Activated naive CD4-positive, alpha-beta T cell treated with anti-CD3 and anti-CD28 coated beads, Interleukin-2, amount 50 U/mL, for 16 hours (primary cell): Measurements from ENCODE around the gene ECE2.
"Not testable (repeated sequence)": the region's sequence is repeated elsewhere in the genome, so short reads cannot be mapped to it uniquely, and the experiment has no call there.

Source experiments
- DNase-seq: peaks from one replicate; pipeline ENCODE4 v3.0.0-alpha.2; 2020

The ECE2 gene

DNA sequence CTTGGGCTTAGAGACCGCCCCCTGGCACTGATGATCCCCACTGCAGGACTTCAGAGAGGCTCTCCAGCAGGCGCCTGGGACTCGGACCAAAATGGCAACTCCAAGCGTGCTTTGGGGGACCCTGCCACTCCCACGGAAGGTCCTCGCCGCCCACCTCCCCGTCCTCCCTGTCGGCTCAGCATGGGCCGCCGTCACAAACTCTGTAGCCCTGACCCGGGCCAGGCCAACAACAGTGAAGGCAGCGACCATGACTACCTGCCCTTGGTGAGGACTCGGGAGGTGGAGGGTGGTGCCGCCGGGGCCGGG is 34.7 kb upstream of the ECE2 start:
- DNase-seq: no peak

DNA sequence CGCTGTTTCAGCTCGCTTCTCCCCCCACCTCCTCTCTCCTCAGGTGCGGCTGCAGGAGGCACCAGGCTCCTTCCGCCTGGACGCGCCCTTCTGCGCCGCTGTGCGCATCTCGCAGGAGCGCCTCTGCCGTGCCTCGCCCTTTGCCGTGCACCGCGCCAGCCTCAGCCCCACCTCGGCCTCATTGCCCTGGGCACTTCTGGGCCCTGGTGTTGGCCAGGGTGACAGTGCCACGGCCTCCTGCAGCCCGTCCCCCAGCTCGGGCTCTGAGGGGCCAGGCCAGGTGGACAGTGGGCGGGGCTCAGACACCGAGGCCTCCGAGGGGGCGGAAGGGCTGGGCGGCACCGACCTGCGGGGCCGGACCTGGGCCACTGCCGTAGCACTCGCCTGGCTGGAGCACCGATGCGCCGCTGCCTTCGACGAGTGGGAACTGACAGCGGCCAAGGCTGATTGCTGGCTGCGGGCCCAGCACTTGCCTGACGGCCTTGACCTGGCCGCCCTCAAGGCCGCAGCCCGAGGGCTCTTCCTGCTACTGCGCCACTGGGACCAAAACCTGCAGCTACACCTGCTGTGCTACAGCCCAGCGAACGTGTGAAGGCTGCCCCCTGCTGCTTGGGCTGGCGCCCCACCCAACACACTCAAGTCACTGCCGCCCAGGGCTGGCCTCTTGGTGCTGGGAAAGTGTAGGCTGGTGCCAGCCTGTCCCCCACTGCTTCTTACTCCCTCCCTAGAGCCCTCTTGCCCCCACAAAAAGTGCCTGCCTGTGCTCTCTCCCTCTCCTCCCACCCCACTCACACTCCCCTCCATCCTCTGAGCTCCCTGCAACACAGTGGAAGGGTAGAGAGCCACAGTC is 34.1 kb upstream of the ECE2 start:
- no peak for DNase-seq

DNA sequence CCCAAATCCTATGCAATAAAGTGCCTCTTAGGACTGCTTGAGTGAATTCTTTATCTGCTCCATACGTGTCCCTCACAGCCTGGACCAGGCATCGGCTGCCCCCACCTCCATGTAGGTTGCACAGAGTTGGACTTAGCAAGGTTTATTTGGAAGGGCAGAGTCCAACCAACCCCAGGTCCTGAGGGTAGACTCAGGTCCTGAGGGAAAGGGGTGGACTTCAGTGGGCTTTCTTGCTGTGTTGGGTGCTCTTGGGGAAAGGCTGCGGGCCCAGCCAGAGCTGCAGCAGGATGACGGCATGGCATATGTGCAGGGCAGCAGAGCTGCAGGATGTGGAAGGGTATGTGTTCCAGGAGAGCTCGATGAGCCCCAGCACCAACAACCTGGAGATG is 33.5 kb upstream of the ECE2 start:
- DNase-seq: no peak

DNA sequence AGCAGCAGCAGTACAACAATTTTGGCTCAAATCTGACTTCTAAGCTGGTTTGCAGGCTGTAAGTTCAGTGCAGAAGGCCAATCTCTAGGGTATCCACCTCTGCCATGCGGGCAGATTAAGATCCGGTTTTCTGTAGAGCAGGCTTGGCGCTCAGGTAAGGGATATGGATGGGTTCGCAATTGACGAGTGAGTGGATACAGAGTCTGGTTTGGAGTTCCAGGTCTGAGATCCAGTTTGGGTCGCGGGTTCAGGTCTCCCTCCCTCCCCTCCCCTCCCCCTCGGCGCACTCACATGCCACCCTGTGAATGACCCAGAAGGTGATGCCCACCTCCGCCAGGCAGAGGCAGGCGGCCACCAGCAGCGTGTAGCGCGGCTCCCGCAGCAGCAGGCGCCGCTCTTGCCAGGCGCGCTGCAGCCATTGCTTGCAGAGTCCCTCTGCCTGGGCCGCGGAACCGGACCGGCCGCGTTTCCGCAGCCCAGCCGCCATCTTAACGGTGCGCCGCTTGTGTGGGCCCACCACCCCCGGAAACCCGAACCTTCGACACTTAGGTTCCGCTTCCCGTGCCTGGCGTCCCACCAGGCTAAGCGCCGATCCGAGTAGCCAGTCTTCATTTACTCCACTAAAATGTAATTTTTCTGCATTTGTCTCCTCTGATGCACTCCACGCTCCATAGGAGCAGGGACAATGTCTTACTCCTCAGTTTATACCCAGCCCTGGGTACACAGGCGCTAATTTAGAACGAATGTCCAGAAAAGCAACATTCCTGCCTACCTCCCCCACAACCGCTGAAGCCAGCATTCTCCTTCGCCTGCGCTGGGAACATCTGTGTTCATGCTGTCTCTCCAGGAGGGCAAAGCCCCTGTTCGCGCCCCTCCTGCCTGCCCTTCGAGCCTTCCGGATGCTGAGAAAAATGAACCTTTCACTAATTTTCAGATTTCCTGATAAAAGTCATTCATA is 27.1 kb upstream of the ECE2 start, which contains the start of gene ALG3:
Gene ALG3 (minus strand): TSS at position 509 of the 958 bp plus-strand sequence. CDS start 22 bp downstream, at position 487.
- peak; percentile 88 for DNase-seq

DNA sequence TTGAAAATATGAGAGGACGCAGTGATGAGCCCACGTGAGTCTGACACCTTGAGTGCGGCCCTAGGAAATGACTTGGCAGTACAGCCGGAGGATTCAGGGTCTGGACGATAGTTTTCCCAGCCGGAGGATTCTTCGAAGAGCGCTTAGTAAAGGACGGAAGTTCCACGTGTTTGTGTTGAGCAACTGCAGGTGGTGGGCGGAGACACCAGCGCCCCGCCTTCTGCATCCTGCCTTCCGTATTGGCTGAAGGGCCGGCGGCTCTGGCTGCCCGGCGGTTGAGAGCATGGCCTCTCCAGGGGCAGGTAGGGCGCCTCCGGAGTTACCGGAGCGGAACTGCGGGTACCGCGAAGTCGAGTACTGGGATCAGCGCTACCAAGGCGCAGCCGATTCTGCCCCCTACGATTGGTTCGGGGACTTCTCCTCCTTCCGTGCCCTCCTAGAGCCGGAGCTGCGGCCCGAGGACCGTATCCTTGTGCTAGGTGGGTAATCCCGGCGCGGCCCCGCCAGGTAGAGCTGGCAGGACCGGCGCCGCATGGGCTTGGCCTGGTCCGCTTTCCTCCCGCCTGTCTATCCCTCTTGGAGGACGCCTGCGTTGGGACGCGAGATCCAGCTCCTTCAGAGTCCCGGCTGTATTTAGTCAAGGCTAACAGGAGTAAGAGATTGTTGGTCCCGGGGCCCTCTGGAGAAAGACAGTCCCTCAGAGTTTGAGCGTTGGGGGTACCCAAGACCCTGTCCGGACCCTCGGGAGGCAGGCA is 26.2 kb upstream of the ECE2 start, which contains the start of gene EEF1AKMT4:
Gene EEF1AKMT4 (plus strand): TSS at position 261 of the 755 bp plus-strand sequence. CDS start 23 bp downstream, at position 284.
- peak; percentile 98 for DNase-seq

DNA sequence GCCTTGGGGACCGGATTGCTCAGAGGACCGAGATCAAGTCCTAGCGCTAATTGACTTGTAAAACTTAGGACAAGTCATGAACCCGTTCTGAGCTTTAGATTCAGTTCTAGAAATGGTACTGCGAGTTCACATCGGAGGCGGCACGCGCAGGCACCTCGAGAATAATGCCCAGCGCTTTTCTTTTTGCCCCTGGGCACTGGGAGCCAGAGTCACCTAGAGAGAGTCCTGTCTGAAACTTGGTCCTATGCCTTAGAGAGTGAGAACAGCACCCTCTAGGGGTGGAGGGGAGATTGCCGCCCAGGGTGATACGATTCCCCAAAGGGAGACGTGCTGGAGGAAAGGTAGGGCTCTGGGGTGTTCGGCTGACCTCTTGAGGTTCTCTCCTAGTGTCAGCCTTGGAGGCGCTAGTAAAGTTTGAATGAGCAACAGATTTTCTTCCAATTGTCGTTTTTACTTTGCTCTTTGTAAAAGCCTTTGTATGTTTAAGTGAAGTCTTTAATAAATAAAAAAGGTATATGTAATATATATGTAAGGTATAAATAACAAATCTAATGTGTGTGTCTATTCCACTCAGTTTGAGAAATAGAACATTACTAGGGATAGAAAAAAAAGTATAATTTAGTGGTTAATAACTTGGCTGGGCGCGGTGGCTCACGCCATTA is 25.5 kb upstream of the ECE2 start:
- DNase-seq: peak; percentile 89

DNA sequence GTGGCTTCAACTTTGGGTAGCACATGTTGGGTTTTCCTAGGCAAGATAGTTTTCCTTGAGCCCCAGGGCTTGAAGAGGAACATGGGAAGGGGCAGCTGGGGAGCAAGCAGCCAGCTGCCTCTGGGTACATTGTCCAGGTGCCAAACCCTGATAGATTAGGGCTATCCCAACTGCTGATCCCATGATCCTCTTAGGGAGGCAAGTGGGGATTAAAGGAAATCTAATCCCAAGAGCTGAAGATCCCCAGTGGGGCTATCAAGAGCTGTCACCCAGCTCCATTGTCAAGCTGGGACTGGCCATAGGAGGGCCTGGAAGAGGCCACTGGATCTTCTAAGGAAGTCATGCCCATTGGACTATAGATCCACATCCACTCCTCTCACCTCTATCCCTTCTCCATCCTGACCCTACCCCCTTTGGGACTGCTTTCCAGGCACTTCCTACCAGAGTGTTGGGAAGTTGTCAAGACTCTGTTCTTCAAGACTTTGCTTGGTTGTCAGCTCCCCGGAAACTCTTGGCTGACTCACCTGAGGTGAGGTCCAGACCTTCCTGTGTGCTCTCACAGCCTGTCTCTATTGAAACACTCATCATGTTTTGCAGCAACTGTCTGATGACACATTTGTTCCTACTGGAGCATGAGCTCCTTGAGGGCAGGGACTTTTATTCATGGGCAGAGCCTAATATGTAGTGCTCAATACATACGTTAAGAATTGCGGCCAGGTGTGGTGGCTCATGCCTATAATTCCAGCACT is 20.4 kb upstream of the ECE2 start:
- DNase-seq: peak; percentile 31

DNA sequence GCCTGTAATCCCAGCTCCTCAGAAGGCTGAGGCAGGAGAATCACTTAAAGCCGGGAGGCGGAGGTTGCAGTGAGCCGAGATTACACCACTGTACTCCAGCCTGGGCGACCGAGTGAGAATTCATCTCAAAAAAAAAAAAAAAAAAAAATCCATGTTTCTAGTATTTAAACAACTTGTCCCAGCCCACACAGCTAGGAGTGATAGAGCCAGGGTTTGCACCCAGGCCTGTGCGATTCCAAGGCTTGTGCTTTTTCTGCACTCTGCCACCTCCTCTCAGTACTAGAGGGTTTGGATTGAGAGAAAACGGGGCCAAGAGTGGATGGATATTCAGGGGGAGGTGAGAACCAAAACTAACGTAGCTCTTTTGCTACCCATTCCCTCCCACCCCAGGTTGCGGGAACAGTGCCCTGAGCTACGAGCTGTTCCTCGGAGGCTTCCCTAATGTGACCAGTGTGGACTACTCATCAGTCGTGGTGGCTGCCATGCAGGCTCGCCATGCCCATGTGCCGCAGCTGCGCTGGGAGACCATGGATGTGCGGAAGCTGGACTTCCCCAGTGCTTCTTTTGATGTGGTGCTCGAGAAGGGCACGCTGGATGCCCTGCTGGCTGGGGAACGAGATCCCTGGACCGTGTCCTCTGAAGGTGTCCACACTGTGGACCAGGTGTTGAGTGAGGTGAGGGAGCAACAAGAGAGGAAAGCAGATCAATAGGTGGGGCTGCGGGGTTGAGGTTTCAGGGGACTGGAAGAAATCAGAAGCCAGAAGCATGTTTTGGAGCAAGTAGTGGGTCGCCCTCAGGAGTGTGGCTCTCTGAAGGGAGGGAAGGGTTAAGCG is 18.5 kb upstream of the ECE2 start:
- DNase-seq: no peak

DNA sequence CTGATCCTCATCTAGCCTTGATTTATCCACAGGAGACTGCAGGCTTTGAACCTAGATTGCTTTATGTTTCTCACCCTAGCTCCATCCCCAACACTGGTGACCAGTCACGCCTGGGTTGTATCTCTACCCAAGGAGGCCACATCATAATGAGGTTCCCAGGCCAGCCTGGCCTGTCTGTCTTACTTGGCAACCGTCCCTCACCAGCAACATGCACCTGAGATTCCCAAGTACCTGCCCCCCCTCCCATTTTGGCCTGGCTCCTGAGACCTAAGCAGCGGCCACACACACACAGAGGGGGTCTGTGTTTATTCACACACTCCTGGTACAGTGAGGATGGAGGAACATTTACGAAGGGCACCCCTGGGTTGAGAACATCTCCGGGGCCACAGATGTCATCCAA is 16.9 kb upstream of the ECE2 start:
- DNase-seq: no peak

DNA sequence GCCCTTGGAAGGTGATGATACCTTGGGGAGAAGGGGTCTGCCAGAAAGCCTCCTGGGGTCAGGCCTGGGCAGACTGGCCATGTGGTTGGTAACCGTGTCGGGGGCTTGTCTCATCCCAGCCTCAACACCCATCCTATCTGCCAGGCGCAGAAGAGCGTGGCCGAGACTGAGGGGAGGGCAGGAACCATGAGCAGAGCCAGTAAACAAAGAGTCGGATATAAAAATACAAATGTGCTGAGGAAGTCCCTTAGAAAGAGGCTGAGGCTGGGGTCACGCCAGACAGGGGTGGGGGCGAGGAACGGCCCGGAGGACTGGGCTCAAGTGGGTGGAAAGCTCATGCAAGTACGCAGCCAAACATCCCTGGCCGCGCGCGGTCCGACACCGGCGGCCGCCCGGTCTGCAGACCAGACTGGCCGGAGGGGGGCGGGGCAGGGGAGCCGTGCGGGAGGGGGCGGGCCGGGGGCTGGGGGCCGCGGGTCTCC is 16.4 kb upstream of the ECE2 start:
- no peak for DNase-seq

DNA sequence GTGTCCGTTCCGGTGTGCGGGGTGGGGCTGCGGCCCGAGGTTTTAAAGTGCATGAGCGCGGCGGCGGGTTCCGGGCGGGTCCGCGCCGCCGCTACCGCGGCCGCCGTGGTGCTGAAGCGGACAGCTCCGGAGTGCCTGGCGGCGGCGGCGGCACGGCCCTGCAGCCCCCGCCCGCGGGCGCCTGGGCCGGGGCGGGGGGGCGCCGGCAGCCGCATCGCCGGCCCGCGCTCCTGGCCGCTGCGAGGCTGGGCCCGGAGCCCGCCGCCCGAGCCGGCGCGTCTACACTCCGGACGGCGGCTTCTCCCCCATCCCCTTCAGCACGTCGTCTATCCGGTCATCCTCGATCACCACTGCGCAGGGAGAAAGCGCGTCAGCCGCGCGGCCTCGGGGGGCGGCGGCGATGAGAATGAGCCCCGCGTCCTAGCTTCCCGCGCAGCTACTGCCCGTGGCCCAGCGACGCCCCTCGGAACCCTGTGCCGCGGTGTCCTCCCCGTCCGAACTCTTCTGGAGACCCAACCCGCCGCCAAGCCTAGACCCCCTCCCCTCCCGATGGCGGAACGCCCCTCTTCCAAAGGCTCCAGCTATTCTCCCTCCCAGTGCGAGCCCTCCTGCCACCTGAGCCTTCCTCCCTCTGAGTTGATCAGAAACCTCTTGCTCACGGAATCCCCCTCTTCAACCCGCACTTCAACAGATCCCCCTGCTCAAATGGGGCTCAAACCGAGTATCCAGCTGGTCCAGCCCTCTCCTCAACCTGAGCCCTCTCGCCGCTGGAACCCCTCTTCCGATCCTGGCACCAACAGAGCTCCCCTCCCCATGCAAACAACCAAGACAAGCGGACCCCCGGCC is 15.7 kb upstream of the ECE2 start:
- peak; percentile 45 for DNase-seq

DNA sequence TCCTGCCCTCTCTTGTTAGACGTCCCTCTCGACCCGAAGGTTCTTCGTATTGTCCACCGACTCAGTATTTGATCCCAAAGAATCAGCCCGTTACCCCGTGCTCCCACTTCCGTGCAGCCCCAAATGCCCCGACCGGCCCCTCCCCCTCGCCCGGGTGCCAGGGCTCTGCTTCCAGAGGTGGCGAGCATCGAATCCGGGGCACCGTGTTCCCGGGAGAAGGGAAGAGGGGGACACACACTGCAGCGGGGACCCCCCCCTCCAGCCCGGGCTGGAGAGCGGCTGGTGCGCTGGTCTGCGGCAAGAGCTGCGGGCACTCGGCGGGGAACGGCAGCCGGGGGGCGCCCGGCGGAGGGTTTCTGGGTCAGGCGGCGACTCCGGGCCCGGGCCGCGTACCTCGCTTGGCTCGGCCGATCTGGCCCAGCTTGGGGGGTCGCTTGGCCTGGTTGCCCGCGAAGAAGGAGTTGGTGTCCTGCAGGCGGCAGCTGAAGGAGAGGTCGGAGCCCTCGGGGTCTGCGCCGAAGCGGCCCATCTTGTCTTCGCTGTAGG is 15.0 kb upstream of the ECE2 start:
- no peak for DNase-seq

DNA sequence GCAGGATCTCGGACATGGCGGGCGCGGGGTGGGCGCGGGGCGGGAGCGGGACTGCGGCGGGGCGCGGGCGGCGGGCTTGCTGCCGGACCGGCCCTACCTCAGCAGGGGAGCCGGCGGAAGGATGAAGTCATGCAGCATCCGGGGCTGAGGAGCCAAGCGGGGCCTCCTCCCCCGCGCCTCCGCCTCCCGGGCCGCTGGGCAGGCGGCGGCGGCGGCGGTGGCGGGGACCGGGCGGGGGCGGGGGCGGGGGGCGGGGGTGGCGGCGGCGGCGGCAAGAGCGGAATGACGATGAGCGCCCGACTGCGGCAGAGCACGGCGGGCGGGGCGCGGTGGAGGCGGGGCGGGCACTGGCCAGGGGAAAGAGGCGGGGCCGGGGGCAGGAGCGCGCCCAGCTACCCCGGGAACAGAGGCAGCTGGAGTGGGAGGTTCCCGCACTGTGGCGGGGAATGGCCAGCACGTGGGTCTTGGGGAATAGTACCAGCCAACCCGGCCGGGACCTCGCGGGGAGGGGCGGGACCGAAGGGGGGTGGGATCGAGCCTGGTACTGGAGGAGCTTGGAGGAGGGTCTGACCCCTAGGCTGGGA is 14.5 kb upstream of the ECE2 start, which contains the start of gene CAMK2N2:
Gene CAMK2N2 (minus strand): TSS at position 284 of the 584 bp plus-strand sequence. CDS start 268 bp downstream, at position 16.
- DNase-seq: peak; percentile 55

DNA sequence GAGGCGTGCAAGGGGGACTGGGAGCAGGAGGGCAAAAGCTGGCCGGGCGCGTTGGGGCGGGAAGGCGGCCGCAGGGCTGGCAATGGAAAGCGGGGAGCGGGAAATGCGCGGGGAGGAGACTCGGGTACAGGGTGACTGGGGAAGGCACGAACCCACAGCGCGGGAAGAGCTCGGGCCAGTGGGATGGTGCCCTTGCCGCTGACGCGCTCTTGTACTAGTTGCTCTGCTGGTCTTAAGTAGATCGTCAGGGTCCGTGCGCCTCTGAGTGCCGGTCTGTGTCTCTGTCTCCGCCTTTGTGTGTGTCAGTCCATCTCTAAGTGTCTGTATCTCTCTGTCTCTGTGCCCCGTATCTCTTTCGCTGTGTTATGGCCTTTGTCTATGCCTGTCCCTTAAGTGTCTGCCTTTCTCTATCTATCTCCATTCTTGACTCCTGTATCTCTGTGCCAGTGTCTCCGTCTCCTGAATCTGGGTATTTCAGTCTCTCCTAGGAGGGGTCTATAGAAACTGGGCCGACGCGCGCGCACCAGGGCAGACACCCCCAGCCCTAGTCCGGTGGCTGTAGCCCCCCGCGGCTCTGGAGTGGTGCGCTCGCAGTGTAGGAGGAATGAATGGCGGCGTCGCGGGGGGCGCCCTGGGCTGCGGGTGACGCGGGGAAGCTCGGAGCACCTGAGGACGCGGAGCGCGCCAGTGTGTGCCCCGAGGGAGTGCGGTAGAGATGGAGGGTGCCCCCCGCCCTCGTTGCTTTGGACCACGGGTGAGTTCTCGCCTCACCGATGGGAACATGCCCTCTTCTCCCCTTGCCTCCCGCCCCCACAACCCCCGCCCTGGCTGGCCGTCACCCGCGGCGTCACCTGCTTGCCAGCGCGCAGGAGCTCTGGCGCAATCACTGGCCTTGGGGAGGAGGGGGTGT is 13.7 kb upstream of the ECE2 start:
- peak; percentile 25 for DNase-seq

DNA sequence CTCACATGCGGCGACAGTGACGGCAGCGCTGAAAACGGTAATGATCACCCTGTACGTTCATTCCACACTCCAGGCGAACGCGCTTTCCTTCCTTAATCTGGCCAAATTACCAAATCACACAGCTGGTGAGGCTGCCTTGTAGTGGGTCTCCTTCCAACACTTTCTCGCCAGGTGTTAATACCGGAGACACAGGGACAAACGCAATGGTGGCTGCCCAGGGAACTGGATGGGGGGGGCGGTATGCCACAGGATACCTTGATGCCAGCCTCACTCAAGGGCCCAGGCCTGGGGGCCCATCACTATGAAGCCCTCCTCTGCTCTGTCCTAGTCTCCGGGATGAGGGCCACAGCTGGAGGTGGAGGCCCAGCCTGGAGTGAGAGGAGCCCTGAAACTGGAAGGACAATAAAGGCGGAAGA is 13.1 kb upstream of the ECE2 start:
- DNase-seq: no peak

DNA sequence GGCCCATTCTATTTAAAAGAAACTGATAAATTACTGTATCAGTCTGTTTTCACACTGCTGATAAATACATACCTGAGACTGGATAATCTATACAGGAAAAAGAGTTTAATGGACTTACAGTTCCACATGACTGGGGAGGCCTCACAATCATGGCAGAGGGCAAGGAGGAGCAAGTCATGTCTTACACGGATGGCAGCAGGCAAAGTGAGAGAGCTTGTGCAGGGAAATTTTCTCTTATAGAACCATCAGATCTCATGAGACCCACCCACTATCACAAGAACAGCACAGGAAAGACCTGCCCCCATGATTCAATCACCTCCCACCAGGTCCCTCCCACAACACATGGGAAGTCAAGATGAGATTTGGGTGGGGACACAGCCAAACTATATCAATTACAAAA is 8.6 kb upstream of the ECE2 start:
- DNase-seq: not testable (repeated sequence)

DNA sequence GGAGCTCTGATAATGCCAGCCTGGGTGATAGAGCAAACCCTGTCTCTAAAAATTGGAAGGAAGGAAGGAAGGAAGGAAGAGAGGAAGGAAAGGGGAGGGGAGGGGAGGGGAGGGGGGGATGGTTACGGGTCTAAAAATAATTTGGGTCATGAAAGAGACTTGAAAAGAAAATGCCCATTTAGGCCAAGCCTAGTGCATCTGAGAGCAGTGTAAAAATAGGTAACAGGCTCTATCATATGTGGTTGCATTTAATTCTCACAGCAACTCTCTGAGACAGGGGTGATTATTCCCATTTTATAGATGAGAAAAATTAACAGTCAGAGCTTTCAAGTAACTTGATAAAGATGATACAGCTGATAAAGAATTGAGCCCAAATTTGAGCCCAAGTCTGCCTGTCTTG is 3.6 kb upstream of the ECE2 start:
- DNase-seq: no peak

DNA sequence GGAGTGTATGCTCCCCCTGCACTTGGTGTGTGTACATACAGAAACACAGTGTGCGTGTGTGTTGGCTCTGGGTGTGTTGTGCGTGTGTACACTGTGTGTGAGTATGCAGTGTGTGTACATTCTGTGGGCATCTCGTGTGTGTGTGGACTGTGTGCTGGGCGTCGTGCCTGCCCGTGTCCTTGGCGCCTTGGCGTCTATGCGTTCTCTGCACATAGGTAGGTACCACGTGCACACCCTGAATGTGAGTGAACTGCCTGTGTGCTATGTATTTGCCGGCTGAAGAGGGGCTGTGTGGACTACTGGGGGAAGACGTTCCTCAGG is 481 bp upstream of the ECE2 start:
- DNase-seq: no peak
